Psoas muscle (tissue), 8 donors: Measurements from ENCODE around the gene CENPVL1. TPM values are rescaled to one million over a fixed set of nuclear protein-coding genes. Genes with fewer than 3 reads are reported as not detected.
"Not testable (repeated sequence)": the region's sequence is repeated elsewhere in the genome, so short reads cannot be mapped to it uniquely, and the experiment has no call there.

Experiments used
- ATAC-seq, 4 donors: fragments of 200-7000 bp; cut with Tn5 transposase; one replicate each; pipeline ENCODE4 v1.9.1; 2020; ENCODE audit warnings: moderate library complexity in 3 of 4, mild to moderate bottlenecking in 2 of 4
- DNase-seq, 2 donors: peaks; one replicate each; pipeline ENCODE4 v3.0.0-alpha.2; 2020
- H3K27ac ChIP-seq: fragments of 200-600 bp; one replicate; pipeline ENCODE4 v1.8.0; 2022
- H3K27me3 ChIP-seq, 3 donors: fragments of 200-600 bp in 1 of 3; one replicate each; pipeline versions ENCODE4 v1.6.1 to v1.8.0; 2013 to 2022; ENCODE audit warnings: low read length in 2 of 3, mild to moderate bottlenecking in 2 of 3, moderate library complexity in 1 of 3; ENCODE audit not compliant: insufficient read depth in 3 of 3
- H3K36me3 ChIP-seq, 2 donors: fragments of 200-600 bp in 1 of 2; one replicate each; pipeline versions ENCODE4 v1.6.1 to v1.8.0; 2013 to 2022; ENCODE audit warnings: low read depth in 1 of 2, mild to moderate bottlenecking in 1 of 2, moderate library complexity in 1 of 2; ENCODE audit not compliant: insufficient read depth in 1 of 2
- H3K4me1 ChIP-seq: fragments of 200-600 bp; one replicate; pipeline ENCODE4 v1.8.0; 2022
- H3K4me3 ChIP-seq: fragments of 200-600 bp; one replicate; pipeline ENCODE4 v1.8.0; 2022; ENCODE audit warnings: mild to moderate bottlenecking
- H3K9me3 ChIP-seq: fragments of 200-600 bp; one replicate; pipeline ENCODE4 v1.8.0; 2022
- CTCF ChIP-seq: fragments of 200-600 bp; IDR thresholded peaks from one replicate; pipeline ENCODE4 v1.8.0; 2022; ENCODE audit warnings: antibody characterized with exemption
- WGBS, 3 donors: extraction: QIAGEN DNeasy Blood & Tissue Kit; methylation state at CpG; one replicate each; pipeline versions ENCODE4 v1.1.6 to v1.1.7; 2013; 5-methylcytosine and 5-hydroxymethylcytosine counted together
- intact Hi-C, 2 donors: fragments of 100-400 bp; cut with DNase I; formaldehyde crosslinking; loops; one replicate each; pipeline versions ENCODE4 v1.11.0 to v1.14.2; 2022
- long read RNA-seq, 2 donors: library from polyadenylated mRNA; unstranded; transcript quantifications; one replicate each; pipeline ENCODE4 v2.0.0, GENCODE V29; 2021
- polyA plus RNA-seq, 3 donors: library from polyadenylated mRNA; stranded (reverse); fragments of 200-250 nt; gene quantifications; one replicate each; pipeline ENCODE4 v1.2.3, GENCODE V29; 2013
- total RNA-seq, 4 donors: library from RNA; stranded (reverse); fragmentation: NEBNext Ultra II Directional in 2 of 4; extraction: Animal tissue kit (Norgen Biotek cat#: 25700) in 2 of 4; gene quantifications; one replicate each; pipeline versions ENCODE4 v1.2.1 to v1.2.4, GENCODE V29; 2021 to 2023
- donor health status: healthy with polysubstance abuse.
- donor health status: DM: no; HTN: no; CAD: no; lungs with moderate emphysema.
- donor health status: Bipolar disorder and iron deficiency.
- donor health status: healthy.
- donor health status: DM: yes; HTN: yes; CAD: no.
- donor health status: DM: no; HTN: no; CAD: no.
- donor health status: DM: no; HTN: no; CAD: no.
- donor health status: DM: yes; HTN: yes; CAD: no.

Gene CENPVL1
- not detected for total RNA-seq
- not detected for polyA plus RNA-seq
- long read RNA-seq, donor 1 = 0 reads
- long read RNA-seq, donor 2 = 0 reads

- intact Hi-C loops, H3K36me3 ChIP-seq, H3K9me3 ChIP-seq, ATAC-seq, H3K27ac ChIP-seq, H3K27me3 ChIP-seq, H3K4me3 ChIP-seq, H3K4me1 ChIP-seq, DNase-seq: not testable (repeated sequence)
- WGBS, 3 donors = no CpG with 5 or more reads among the region's 87 CpGs
These were observed at the start of gene CENPVL1 for GRCh38 chrX:51710277-51711164. Gene CENPVL1 (plus strand): TSS chrX:51710512. CDS start chrX:51710512, 0 bp downstream.

GRCh38 chrX:51665981-51666380 lies 44.3 kb upstream of the CENPVL1 start:
- DNase-seq (no peak), ATAC-seq (no peak)
- 56 to 63% (median 62%) methylated on average over 5 of the region's 5 CpGs for WGBS, 3 donors
- H3K27me3 ChIP-seq = peaks cover 0 to 37% (median 0%) of the 10 kb centered on the region in 3 donors
- H3K36me3 ChIP-seq = no peaks in the 10 kb centered on the region
- H3K27ac ChIP-seq = no peak overlapping the region
- H3K4me3 ChIP-seq = no peak overlapping the region
- no peak for TF ChIP-seq CTCF
- intact Hi-C loops = no loop called here
- no peaks in the 10 kb centered on the region for H3K9me3 ChIP-seq
- H3K4me1 ChIP-seq = no peaks in the 10 kb centered on the region

GRCh38 chrX:51679689-51680433 lies 30.5 kb upstream of the CENPVL1 start:
- H3K27ac ChIP-seq, H3K9me3 ChIP-seq, ATAC-seq, H3K4me3 ChIP-seq, intact Hi-C loops, H3K4me1 ChIP-seq, DNase-seq, H3K36me3 ChIP-seq, H3K27me3 ChIP-seq: not testable (repeated sequence)
- WGBS, 3 donors = no CpG with 5 or more reads among the region's 18 CpGs

- H3K4me3 ChIP-seq, H3K27me3 ChIP-seq, H3K4me1 ChIP-seq, H3K36me3 ChIP-seq, intact Hi-C loops, H3K27ac ChIP-seq, H3K9me3 ChIP-seq, ATAC-seq, DNase-seq: not testable (repeated sequence)
- no CpG with 5 or more reads among the region's 88 CpGs for WGBS, 3 donors
These were observed 28.2 kb upstream of the CENPVL1 start for GRCh38 chrX:51681808-51682719.

GRCh38 chrX:51682720-51683062 lies 27.6 kb upstream of the CENPVL1 start, which contains the start of gene CENPVL2:
Gene CENPVL2 (minus strand): TSS chrX:51682831. CDS start chrX:51682831, 0 bp downstream.
- H3K4me3 ChIP-seq, H3K9me3 ChIP-seq, H3K36me3 ChIP-seq, H3K27ac ChIP-seq, H3K4me1 ChIP-seq, H3K27me3 ChIP-seq, ATAC-seq, DNase-seq, intact Hi-C loops: not testable (repeated sequence)
- WGBS, 3 donors = no CpG with 5 or more reads among the region's 30 CpGs

- Histone ChIP-seq H3K27ac (no peak overlapping the region), H3K27me3 (peaks cover 0 to 20% (median 0%) of the 10 kb centered on the region in 3 donors), H3K4me1 (no peaks in the 10 kb centered on the region), H3K4me3 (no peak overlapping the region), H3K9me3 (no peaks in the 10 kb centered on the region), H3K36me3 (no peaks in the 10 kb centered on the region)
- no peak for TF ChIP-seq CTCF
- DNase-seq = no peak
- no peak for ATAC-seq
- intact Hi-C loops = no loop called here
- WGBS, 3 donors = 72 to 75% (median 73%) methylated on average over 6 of the region's 6 CpGs
These were observed 16.1 kb upstream of the CENPVL1 start for GRCh38 chrX:51694254-51694653.
